Tibial nerve (tissue), 4 donors: ENCODE measurements around the gene RBM33. TPM values are rescaled to one million over a fixed set of nuclear protein-coding genes. Genes with fewer than 3 reads are reported as not detected.

Source experiments
- DNase-seq, 2 donors: peaks; one replicate each; pipeline ENCODE4 v3.0.0-alpha.2; 2019; ENCODE audit warnings: low spot score in 2 of 2
- H3K27ac ChIP-seq, 4 donors: fragments of 200-600 bp; sonication (generic) in 3 of 4; one replicate each; pipeline ENCODE4 v1.5.1; 2017 to 2019; ENCODE audit warnings: mild to moderate bottlenecking in 1 of 4
- H3K27me3 ChIP-seq, 2 donors: fragments of 200-600 bp; sonication (generic) in 1 of 2; one replicate each; pipeline versions ENCODE4 v1.5.1 to v1.6.0; 2017 to 2019
- H3K36me3 ChIP-seq, 3 donors: fragments of 200-600 bp; sonication (generic); one replicate each; pipeline ENCODE4 v1.5.1; 2018 to 2019
- H3K4me1 ChIP-seq, 4 donors: fragments of 200-600 bp; sonication (generic) in 3 of 4; one replicate each; pipeline ENCODE4 v1.5.1; 2017 to 2019
- H3K4me3 ChIP-seq, 4 donors: fragments of 200-600 bp; sonication (generic) in 3 of 4; one replicate each; pipeline ENCODE4 v1.5.1; 2017 to 2019; ENCODE audit warnings: mild to moderate bottlenecking in 1 of 4, moderate library complexity in 1 of 4
- H3K9me3 ChIP-seq, 4 donors: fragments of 200-600 bp; sonication (generic) in 3 of 4; one replicate each; pipeline ENCODE4 v1.5.1; 2017 to 2019
- EP300 ChIP-seq, 2 donors: sonication (generic); formaldehyde crosslinking; IDR thresholded peaks; one replicate each; pipeline ENCODE4 v1.6.1; 2017; ENCODE audit warnings: antibody characterized with exemption in 2 of 2, mild to moderate bottlenecking in 1 of 2
- POLR2A ChIP-seq, 2 donors: fragments of 450-650 bp; IDR thresholded peaks; one replicate each; pipeline ENCODE4 v1.6.1; 2017; ENCODE audit warnings: antibody characterized with exemption in 2 of 2, mild to moderate bottlenecking in 2 of 2, moderate library complexity in 2 of 2
- WGBS, 2 donors: methylation state at CpG; one replicate each; pipeline ENCODE4 v1.1.5; 2018; 5-methylcytosine and 5-hydroxymethylcytosine counted together
- total RNA-seq, 4 donors: library from RNA; depleted of rRNA; stranded (reverse); fragments of >200 nt; gene quantifications; one replicate each; pipeline ENCODE4 v1.1.0, GENCODE V29; 2016
- TF ChIP-seq, protein P1 (sequence below), 5 experiments: fragments of 200-600 bp in 3 of 5; fragments of 450-650 bp in 2 of 5; sonication (generic) in 3 of 5; IDR thresholded peaks; one replicate each; pipeline ENCODE4 v1.5.1; 2016 to 2019; ENCODE audit warnings: antibody characterized with exemption in 5 of 5, mild to moderate bottlenecking in 3 of 5, moderate library complexity in 2 of 5

RBM33 gene
- total RNA-seq, 4 donors from 2014 or later = 85.0 to 92.4 (median 88.3) TPM

DNA sequence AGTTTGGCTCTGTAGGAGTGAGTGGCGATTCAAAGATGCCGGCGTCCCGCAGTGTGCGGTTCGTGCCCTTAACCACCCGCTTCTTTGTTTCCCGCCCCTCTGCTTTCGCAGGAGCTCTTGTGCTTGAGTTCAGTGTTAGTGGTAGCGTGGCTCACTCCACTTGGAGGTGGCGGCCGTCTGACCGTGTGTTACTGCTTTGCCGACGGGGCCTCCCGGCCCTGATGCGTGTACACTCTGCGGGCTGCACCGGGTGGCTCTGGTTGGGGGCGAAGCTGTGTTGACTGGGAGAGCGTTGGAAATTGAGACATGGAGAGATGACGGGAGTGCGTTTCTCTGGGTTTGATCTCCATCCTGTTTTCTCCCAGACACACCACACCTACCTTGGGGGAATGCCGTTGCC, 136.4 kb downstream of the RBM33 start:
- Histone ChIP-seq H3K27ac (no peak overlapping the region), H3K36me3 (peaks cover 0 to 90% (median 11%) of the 10 kb centered on the region in 3 donors), H3K4me3 (no peak overlapping the region), H3K27me3 (no peaks in the 10 kb centered on the region), H3K9me3 (no peaks in the 10 kb centered on the region), H3K4me1 (no peaks in the 10 kb centered on the region)
- DNase-seq = no peak
- 94 to 95% methylated on average over 24 of the region's 24 CpGs for WGBS, 2 donors
- no peak for TF ChIP-seq POLR2A (IDR thresholded peaks at IDR 0.05)
- TF ChIP-seq EP300 (IDR thresholded peaks at IDR 0.05) = no peak
- TF ChIP-seq, protein P1, sequence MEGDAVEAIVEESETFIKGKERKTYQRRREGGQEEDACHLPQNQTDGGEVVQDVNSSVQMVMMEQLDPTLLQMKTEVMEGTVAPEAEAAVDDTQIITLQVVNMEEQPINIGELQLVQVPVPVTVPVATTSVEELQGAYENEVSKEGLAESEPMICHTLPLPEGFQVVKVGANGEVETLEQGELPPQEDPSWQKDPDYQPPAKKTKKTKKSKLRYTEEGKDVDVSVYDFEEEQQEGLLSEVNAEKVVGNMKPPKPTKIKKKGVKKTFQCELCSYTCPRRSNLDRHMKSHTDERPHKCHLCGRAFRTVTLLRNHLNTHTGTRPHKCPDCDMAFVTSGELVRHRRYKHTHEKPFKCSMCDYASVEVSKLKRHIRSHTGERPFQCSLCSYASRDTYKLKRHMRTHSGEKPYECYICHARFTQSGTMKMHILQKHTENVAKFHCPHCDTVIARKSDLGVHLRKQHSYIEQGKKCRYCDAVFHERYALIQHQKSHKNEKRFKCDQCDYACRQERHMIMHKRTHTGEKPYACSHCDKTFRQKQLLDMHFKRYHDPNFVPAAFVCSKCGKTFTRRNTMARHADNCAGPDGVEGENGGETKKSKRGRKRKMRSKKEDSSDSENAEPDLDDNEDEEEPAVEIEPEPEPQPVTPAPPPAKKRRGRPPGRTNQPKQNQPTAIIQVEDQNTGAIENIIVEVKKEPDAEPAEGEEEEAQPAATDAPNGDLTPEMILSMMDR (IDR thresholded peaks at IDR 0.05) = no peak

DNA sequence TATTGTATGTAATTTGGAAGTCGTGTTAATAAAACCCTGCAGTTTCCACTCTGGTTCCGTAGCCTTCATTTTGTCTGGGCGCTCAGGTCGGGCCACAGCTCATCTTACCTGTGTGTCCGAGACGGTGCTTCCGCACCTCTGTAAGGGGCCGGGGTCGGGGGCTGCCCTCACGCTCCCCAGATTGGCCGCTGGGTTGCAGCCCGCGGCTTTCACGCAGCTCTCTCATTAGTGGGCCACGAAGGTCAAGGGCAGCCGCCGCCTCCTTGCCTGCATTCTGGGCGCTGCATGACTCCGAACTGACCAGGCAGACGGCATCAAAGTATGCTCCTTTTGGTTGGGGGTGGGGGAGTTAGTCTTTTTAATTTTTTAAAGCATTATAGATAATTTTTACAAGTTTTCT, 137.0 kb downstream of the RBM33 start:
- no peaks in the 10 kb centered on the region for H3K9me3 ChIP-seq
- H3K4me1 ChIP-seq = no peaks in the 10 kb centered on the region
- H3K4me3 ChIP-seq = no peak overlapping the region
- 88% methylated on average over 20 of the region's 20 CpGs for WGBS, 2 donors
- no peak for TF ChIP-seq POLR2A (IDR thresholded peaks at IDR 0.05)
- TF ChIP-seq, protein P1 (IDR thresholded peaks at IDR 0.05) = no peak
- H3K27me3 ChIP-seq = no peaks in the 10 kb centered on the region
- peaks cover 0 to 85% (median 5%) of the 10 kb centered on the region in 3 donors for H3K36me3 ChIP-seq
- H3K27ac ChIP-seq = no peak overlapping the region
- DNase-seq = no peak

DNA sequence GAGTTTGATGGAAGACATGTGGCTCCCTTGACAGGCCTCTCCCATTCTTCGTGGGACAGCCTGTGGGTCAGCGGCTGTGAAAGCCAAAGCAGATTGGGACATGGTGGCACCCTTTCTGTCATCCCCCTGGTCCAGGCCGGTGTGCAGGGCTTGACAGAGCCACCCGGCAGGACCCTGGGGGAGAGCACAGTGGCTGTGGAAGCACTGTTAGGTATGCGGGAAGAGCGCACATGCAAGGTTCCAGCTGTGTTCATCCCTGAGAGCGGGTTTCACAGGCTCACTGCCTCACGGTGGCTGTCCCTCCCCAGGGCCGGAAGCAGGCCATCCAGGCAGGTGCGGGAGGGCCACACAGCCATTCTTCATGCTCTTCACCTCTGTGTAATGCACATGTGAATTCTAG, 138.0 kb downstream of the RBM33 start:
- no peaks in the 10 kb centered on the region for H3K27me3 ChIP-seq
- no peaks in the 10 kb centered on the region for H3K9me3 ChIP-seq
- 86 to 90% methylated on average over 7 to 10 of the region's 10 CpGs for WGBS, 2 donors
- no peak for DNase-seq
- TF ChIP-seq EP300 (IDR thresholded peaks at IDR 0.05) (no peak), POLR2A (IDR thresholded peaks at IDR 0.05) (no peak)
- TF ChIP-seq, protein P1 (IDR thresholded peaks at IDR 0.05) = no peak
- H3K36me3 ChIP-seq = peaks cover 0 to 74% (median 4%) of the 10 kb centered on the region in 3 donors
- peaks cover 0 to 9% (median 2%) of the 10 kb centered on the region in 4 donors for H3K4me1 ChIP-seq
- no peak overlapping the region for H3K4me3 ChIP-seq
- no peak overlapping the region for H3K27ac ChIP-seq

DNA sequence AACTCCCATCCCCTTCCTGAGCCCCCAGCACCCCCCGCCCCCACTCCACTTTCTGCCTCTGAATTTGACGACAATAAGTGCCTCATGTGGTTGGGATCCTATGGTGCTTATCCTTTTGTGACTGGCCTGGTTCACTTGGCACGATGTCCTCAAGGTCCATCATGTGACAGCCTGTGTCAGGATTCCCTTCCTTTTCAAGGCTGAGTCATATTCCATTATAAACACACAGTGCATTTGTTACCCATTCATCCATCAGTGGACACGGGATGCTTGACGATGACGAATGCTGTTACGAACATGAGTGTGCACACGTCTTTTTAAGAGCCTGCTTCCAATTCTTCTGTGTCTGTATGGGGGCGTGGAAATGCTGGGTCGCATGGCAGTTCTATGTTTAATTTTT, 141.1 kb downstream of the RBM33 start:
- no peaks in the 10 kb centered on the region for H3K27me3 ChIP-seq
- H3K4me1 ChIP-seq = peaks cover 0 to 12% (median 2%) of the 10 kb centered on the region in 4 donors
- TF ChIP-seq, protein P1 (IDR thresholded peaks at IDR 0.05) = no peak
- no peak for TF ChIP-seq EP300 (IDR thresholded peaks at IDR 0.05)
- no peak for TF ChIP-seq POLR2A (IDR thresholded peaks at IDR 0.05)
- no peaks in the 10 kb centered on the region for H3K9me3 ChIP-seq
- no peak overlapping the region for H3K4me3 ChIP-seq
- WGBS, 2 donors = 89 to 90% methylated on average over 10 of the region's 10 CpGs
- no peak overlapping the region for H3K27ac ChIP-seq
- DNase-seq = no peak
- H3K36me3 ChIP-seq = peaks cover 0 to 45% (median 4%) of the 10 kb centered on the region in 3 donors

DNA sequence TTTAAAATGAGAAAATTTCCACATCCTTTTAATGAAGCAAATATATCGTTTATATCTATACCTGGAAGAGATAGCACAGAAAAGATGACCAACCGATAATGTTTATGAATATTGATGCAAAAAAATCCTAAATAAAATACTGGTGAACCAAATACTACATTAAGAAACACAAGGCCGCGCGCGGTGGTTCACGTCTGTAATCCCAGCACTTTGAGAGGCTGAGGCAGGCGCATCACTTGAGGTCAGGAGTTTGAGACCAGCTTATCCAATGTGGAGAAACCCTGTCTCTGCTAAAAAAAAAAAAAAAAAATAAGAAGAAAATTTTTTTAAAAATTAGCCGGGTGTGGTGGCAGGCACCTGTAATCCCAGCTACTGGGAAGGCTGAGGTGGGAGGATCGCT, 142.0 kb downstream of the RBM33 start:
- H3K27me3 ChIP-seq = no peaks in the 10 kb centered on the region
- H3K4me1 ChIP-seq = peaks cover 0 to 12% (median 2%) of the 10 kb centered on the region in 4 donors
- no peak overlapping the region for H3K4me3 ChIP-seq
- no peak for DNase-seq
- TF ChIP-seq POLR2A (IDR thresholded peaks at IDR 0.05) (no peak), EP300 (IDR thresholded peaks at IDR 0.05) (no peak)
- TF ChIP-seq, protein P1 (IDR thresholded peaks at IDR 0.05) = no peak
- H3K27ac ChIP-seq = no peak overlapping the region
- H3K36me3 ChIP-seq = peaks cover 0 to 35% (median 4%) of the 10 kb centered on the region in 3 donors
- WGBS, 2 donors = 90% methylated on average over 10 of the region's 10 CpGs
- H3K9me3 ChIP-seq = no peaks in the 10 kb centered on the region
